ENCODE results near the gene SMIM20.
"Not testable (repeated sequence)": the region's sequence is repeated elsewhere in the genome, so short reads cannot be mapped to it uniquely, and the experiment has no call there.

SMIM20 gene

GRCh38 chr4:25890571-25891485 is 23.2 kb upstream of the SMIM20 start:
- no peak for DNase-seq (ENCODE audit: low read depth in 1 of 2, low spot score in 1 of 2)

- no peak for DNase-seq (ENCODE audit: low read depth in 1 of 2, low spot score in 1 of 2)
Observed at GRCh38 chr4:25892796-25893195, 21.2 kb upstream of the SMIM20 start.

GRCh38 chr4:25896776-25897539 is 17.1 kb upstream of the SMIM20 start:
- DNase-seq (ENCODE audit: low read depth in 1 of 2, low spot score in 1 of 2): no peak

- no peak for DNase-seq (ENCODE audit: low read depth in 1 of 2, low spot score in 1 of 2)
Observed at GRCh38 chr4:25900310-25900709, 13.7 kb upstream of the SMIM20 start.

GRCh38 chr4:25901030-25901430 is 13.0 kb upstream of the SMIM20 start:
- DNase-seq (ENCODE audit: low read depth in 1 of 2, low spot score in 1 of 2): no peak

- no peak for DNase-seq (ENCODE audit: low read depth in 1 of 2, low spot score in 1 of 2)
Observed at GRCh38 chr4:25903900-25904747, 9.9 kb upstream of the SMIM20 start.

GRCh38 chr4:25904748-25905082 is 9.3 kb upstream of the SMIM20 start:
- DNase-seq (ENCODE audit: low read depth in 1 of 2, low spot score in 1 of 2): no peak

GRCh38 chr4:25905371-25905770 is 8.6 kb upstream of the SMIM20 start:
- DNase-seq (ENCODE audit: low read depth in 1 of 2, low spot score in 1 of 2): no peak

- DNase-seq (ENCODE audit: low read depth in 1 of 2, low spot score in 1 of 2): not testable (repeated sequence)
Observed at GRCh38 chr4:25906113-25906512, 7.9 kb upstream of the SMIM20 start.

- no peak for DNase-seq (ENCODE audit: low read depth in 1 of 2, low spot score in 1 of 2)
Observed at GRCh38 chr4:25908491-25908901, 5.5 kb upstream of the SMIM20 start.

- no peak for DNase-seq (ENCODE audit: low read depth in 1 of 2, low spot score in 1 of 2)
Observed at GRCh38 chr4:25911356-25911755, 2.7 kb upstream of the SMIM20 start.

GRCh38 chr4:25913056-25913850 is 767 bp upstream of the SMIM20 start:
- DNase-seq (ENCODE audit: low read depth in 1 of 2, low spot score in 1 of 2): no peak

- DNase-seq (ENCODE audit: low read depth in 1 of 2, low spot score in 1 of 2): no peak
Observed at GRCh38 chr4:25914670-25915352, 791 bp downstream of the SMIM20 start.

GRCh38 chr4:25915353-25915705 is 1.3 kb downstream of the SMIM20 start:
- no peak for DNase-seq (ENCODE audit: low read depth in 1 of 2, low spot score in 1 of 2)

GRCh38 chr4:25916870-25917269 is 2.9 kb downstream of the SMIM20 start:
- no peak for DNase-seq (ENCODE audit: low read depth in 1 of 2, low spot score in 1 of 2)

GRCh38 chr4:25919676-25920075 is 5.7 kb downstream of the SMIM20 start:
- no peak for DNase-seq (ENCODE audit: low read depth in 1 of 2, low spot score in 1 of 2)

GRCh38 chr4:25921922-25922321 is 7.9 kb downstream of the SMIM20 start:
- no peak for DNase-seq (ENCODE audit: low read depth in 1 of 2, low spot score in 1 of 2)

GRCh38 chr4:25922812-25923369 is 8.9 kb downstream of the SMIM20 start:
- no peak for DNase-seq (ENCODE audit: low read depth in 1 of 2, low spot score in 1 of 2)

- DNase-seq (ENCODE audit: low read depth in 1 of 2, low spot score in 1 of 2): no peak
Observed at GRCh38 chr4:25923745-25924144, 9.7 kb downstream of the SMIM20 start.
